Caco-2 (cell line): ENCODE measurements around the gene DTL. TPM values are rescaled to one million over a fixed set of nuclear protein-coding genes. Genes with fewer than 3 reads are reported as not detected.

Source experiments
- BruUV-seq: library from RNA; stranded (reverse); fragments of 400-500 nt; replicated peaks from 2 replicates; lab custom pipeline; 2021; lab: Mats Ljungman, UMichigan
- CTCF ChIA-PET: fragments of 300-600 bp; sonication (Branson Sonifier 250); formaldehyde crosslinking; loops from one replicate; lab custom pipeline; 2022; ENCODE audit warnings: antibody characterized with exemption; lab: Charles Lee
- POLR2A ChIA-PET: fragments of 300-600 bp; sonication (Branson Sonifier 250); formaldehyde crosslinking; loops from one replicate; lab custom pipeline; 2022; ENCODE audit warnings: antibody characterized with exemption; lab: Charles Lee
- DNase-seq, 2 experiments: peaks; one replicate each; pipeline versions ENCODE4 v3.0.0 to v3.0.0-alpha.2; 2020 to 2022
- H3K27me3 ChIP-seq: replicated peaks from 2 replicates; pipeline ENCODE4 v1.6.0; 2011; ENCODE audit warnings: low read length; ENCODE audit not compliant: control insufficient read depth, insufficient read depth
- H3K36me3 ChIP-seq: 2 replicates; pipeline ENCODE4 v1.5.1; 2011; ENCODE audit warnings: low read length; ENCODE audit not compliant: control insufficient read depth, insufficient read depth
- H3K4me1 ChIP-seq: fragments of 250-450 bp; sonication (Bioruptor Pico); 2 replicates; pipeline ENCODE4 v1.5.1; 2020; ENCODE audit warnings: mild to moderate bottlenecking
- H3K4me3 ChIP-seq: 2 replicates; pipeline ENCODE4 v1.5.1; 2011; ENCODE audit warnings: low read depth, mild to moderate bottlenecking, control low read depth, low read length
- H3K9me3 ChIP-seq: fragments of 250-450 bp; sonication (Bioruptor Pico); 2 replicates; pipeline ENCODE4 v1.5.1; 2020; ENCODE audit warnings: mild to moderate bottlenecking, moderate library complexity
- H3K27ac Mint-ChIP-seq: one replicate; pipeline ENCODE4 v1.8.0; 2022; ENCODE audit warnings: mixed read lengths; ENCODE audit not compliant: unreplicated experiment
- H3K27me3 Mint-ChIP-seq: one replicate; pipeline ENCODE4 v1.8.0; 2022; ENCODE audit warnings: mixed read lengths; ENCODE audit not compliant: insufficient read depth, unreplicated experiment
- H3K36me3 Mint-ChIP-seq: one replicate; pipeline ENCODE4 v1.8.0; 2022; ENCODE audit warnings: mild to moderate bottlenecking, mixed read lengths; ENCODE audit not compliant: insufficient read depth, unreplicated experiment
- H3K4me1 Mint-ChIP-seq: one replicate; pipeline ENCODE4 v1.8.0; 2022; ENCODE audit warnings: low read depth, mixed read lengths; ENCODE audit not compliant: unreplicated experiment
- H3K4me3 Mint-ChIP-seq: one replicate; pipeline ENCODE4 v1.8.0; 2022; ENCODE audit warnings: mild to moderate bottlenecking, moderate library complexity, mixed read lengths; ENCODE audit not compliant: unreplicated experiment
- H3K9me3 Mint-ChIP-seq: one replicate; pipeline ENCODE4 v1.8.0; 2022; ENCODE audit warnings: mixed read lengths; ENCODE audit not compliant: unreplicated experiment
- CTCF ChIP-seq, 2 experiments: fragments of 200-600 bp in 1 of 2; IDR thresholded peaks; 1 replicate in 1 of 2; 2 replicates in 1 of 2; pipeline versions ENCODE4 v1.5.1 to v1.8.0; 2011 to 2022; ENCODE audit warnings: antibody characterized with exemption in 1 of 2, control low read depth in 1 of 2, inconsistent platforms in 1 of 2, low read depth in 1 of 2, low read length in 1 of 2, mild to moderate bottlenecking in 1 of 2, moderate library complexity in 1 of 2; ENCODE audit not compliant: insufficient read depth in 1 of 2, severe bottlenecking in 1 of 2, unreplicated experiment in 1 of 2
- intact Hi-C: fragments of 100-400 bp; cut with micrococcal nuclease; formaldehyde crosslinking; loops from one replicate; pipeline ENCODE4 v1.10.0; 2022; ENCODE audit not compliant: unreplicated experiment
- total RNA-seq: library from RNA; stranded (reverse); gene quantifications from 2 replicates; pipeline ENCODE4 v1.2.3, GENCODE V29; 2022

The DTL gene
- total RNA-seq, 1 experiment from 2014 or later = 20.3 TPM

- BruUV-seq = no TSS peak
- CTCF ChIA-PET = interaction anchor here (0.8 kb wide), 1 partner anchor 20 kb away, joined by 3 read pairs; the partner anchor contains the start of genes DTL and INTS7
- H3K27ac Mint-ChIP-seq = no peak overlapping the region
Observed at GRCh38 chr1:212055333-212055732, 19.8 kb downstream of the DTL start.

DNA sequence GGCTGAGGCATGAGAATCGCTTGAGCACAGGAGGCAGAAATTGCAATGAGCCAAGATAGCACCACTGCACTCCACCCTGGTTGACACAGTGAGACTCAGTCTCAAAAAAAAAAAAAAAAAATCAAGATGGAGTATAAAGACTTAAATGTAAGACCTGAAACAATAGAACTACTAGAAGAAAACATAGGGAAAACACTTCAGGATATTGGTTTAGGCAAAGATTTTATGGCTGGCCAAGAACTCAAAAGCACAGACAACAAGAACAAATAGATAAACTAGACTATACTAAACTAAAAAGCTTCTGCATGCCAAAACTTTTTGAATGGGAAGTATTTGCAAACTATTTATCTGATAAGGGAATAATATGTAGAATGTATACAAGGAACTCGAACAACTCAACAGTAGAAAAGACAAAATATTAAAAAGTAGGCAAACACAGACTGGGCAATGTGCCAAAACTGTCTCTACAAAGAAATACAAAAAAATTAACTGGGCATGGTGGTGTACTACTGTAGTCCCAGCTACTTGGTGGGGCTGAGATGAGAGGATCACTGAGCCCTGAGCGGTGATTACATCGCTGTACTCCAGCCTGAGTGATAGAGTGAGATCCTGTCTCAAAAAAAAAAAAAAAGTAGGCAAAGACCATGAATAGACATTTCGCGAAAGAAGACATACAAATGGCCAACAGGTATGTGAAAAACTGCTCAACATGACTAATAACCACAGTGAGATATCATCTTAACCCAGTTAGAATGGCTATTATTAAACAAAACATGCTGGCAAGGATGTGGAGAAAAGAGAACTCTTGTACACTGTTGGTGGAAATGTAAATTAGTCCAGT is 25.3 kb downstream of the DTL start:
- CTCF ChIA-PET = interaction anchor here (0.6 to 0.8 kb wide), 3 partner anchors 223 to 395 kb away, joined by 3 to 7 read pairs (median 5); no protein-coding TSS in a partner anchor
- Histone ChIP-seq H3K9me3 (no peaks in the 10 kb centered on the region), H3K27me3 (no peaks in the 10 kb centered on the region), H3K4me1 (no peaks in the 10 kb centered on the region), H3K36me3 (0 out of 2 replicates have a peak, but pooled peaks cover under 1% of the 10 kb centered on the region), H3K4me3 (no peak overlapping the region)
- H3K9me3 Mint-ChIP-seq = no peaks in the 10 kb centered on the region
- BruUV-seq = no TSS peak
- intact Hi-C loops = no loop called here
- peaks cover 50% of the 10 kb centered on the region for H3K36me3 Mint-ChIP-seq
- POLR2A ChIA-PET = no interaction called here
- no peaks in the 10 kb centered on the region for H3K27me3 Mint-ChIP-seq
- no peaks in the 10 kb centered on the region for H3K4me1 Mint-ChIP-seq
- H3K4me3 Mint-ChIP-seq = no peak overlapping the region
- no peak overlapping the region for H3K27ac Mint-ChIP-seq
- no peak for TF ChIP-seq CTCF (IDR thresholded peaks at IDR 0.05; ENCODE audit: insufficient read depth in 1 of 2, low read depth in 1 of 2, low read length in 1 of 2, severe bottlenecking in 1 of 2, unreplicated experiment in 1 of 2)
- no peak for DNase-seq

More at GRCh38 chr1:212055333-212055732, 19.8 kb downstream of the DTL start:
- H3K36me3 ChIP-seq = 0 out of 2 replicates have a peak, but pooled peaks cover 6% of the 10 kb centered on the region
- Mint-ChIP-seq H3K4me3 (no peak overlapping the region), H3K9me3 (no peaks in the 10 kb centered on the region), H3K36me3 (peaks cover 73% of the 10 kb centered on the region), H3K27me3 (no peaks in the 10 kb centered on the region), H3K4me1 (no peaks in the 10 kb centered on the region)
- no peak overlapping the region for H3K4me3 ChIP-seq
- no peaks in the 10 kb centered on the region for H3K9me3 ChIP-seq
- intact Hi-C loops = no loop called here
- no peak for TF ChIP-seq CTCF (IDR thresholded peaks at IDR 0.05; ENCODE audit: insufficient read depth in 1 of 2, low read depth in 1 of 2, low read length in 1 of 2, severe bottlenecking in 1 of 2, unreplicated experiment in 1 of 2)
- no peaks in the 10 kb centered on the region for H3K27me3 ChIP-seq
- POLR2A ChIA-PET = no interaction called here
- no peak for DNase-seq
- no peaks in the 10 kb centered on the region for H3K4me1 ChIP-seq

DNA sequence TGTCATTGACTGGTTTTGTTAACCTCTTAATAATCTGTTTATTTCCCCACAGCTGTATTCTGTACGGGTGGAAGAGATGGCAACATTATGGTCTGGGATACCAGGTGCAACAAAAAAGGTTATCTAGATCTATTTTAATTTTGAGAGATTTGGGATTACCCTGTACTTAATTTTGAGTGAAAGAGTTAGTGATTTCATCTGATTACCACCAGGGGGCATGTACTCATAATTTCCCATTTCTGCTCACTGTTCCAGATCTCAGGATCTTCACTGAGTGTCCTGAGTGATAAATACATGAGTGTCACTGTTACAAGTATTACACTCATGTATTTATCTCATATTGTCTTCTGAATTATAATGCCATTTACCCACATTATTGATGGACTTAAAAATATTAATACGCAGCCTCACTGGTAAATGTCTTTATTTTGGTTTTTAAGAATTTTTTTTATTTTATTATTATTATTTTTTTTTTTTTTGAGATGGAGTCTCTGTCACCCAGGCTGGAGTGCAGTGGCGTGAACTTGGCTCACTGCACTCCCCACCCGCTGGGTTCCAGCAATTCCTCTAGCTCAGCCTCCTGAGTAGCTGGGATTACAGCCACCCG is 27.4 kb downstream of the DTL start:
- intact Hi-C loops = loop anchor here (1.0 to 2.0 kb wide), 3 partner anchors 254 to 393 kb away; no protein-coding TSS in a partner anchor

More for the DNA sequence above, 27.4 kb downstream of the DTL start:
- ChIA-PET CTCF (interaction anchor here (3.5 kb wide), 1 partner anchor 393 kb away, joined by 22 read pairs; no protein-coding TSS in a partner anchor), POLR2A (no interaction called here)
- no peak overlapping the region for H3K27ac Mint-ChIP-seq
- H3K4me1 Mint-ChIP-seq = no peaks in the 10 kb centered on the region
- H3K27me3 ChIP-seq = no peaks in the 10 kb centered on the region
- no TSS peak for BruUV-seq
- no peak overlapping the region for H3K4me3 ChIP-seq
- peak in 1 of 2 experiments; percentile 13 for DNase-seq
- H3K36me3 Mint-ChIP-seq = peaks cover 57% of the 10 kb centered on the region
- peak; percentile 63 to 64 for TF ChIP-seq CTCF (IDR thresholded peaks at IDR 0.05; ENCODE audit: insufficient read depth in 1 of 2, low read depth in 1 of 2, low read length in 1 of 2, severe bottlenecking in 1 of 2, unreplicated experiment in 1 of 2)
- no peaks in the 10 kb centered on the region for H3K36me3 ChIP-seq
- no peaks in the 10 kb centered on the region for H3K4me1 ChIP-seq
- H3K9me3 Mint-ChIP-seq = no peaks in the 10 kb centered on the region
- H3K4me3 Mint-ChIP-seq = no peak overlapping the region
- H3K27me3 Mint-ChIP-seq = no peaks in the 10 kb centered on the region
- H3K9me3 ChIP-seq = no peaks in the 10 kb centered on the region
